Trophoblast cell (in vitro differentiated cells and primary cell): Measurements from ENCODE around the gene C18orf54.
"Not testable (repeated sequence)": the region's sequence is repeated elsewhere in the genome, so short reads cannot be mapped to it uniquely, and the experiment has no call there.

Experiments
- DNase-seq, 2 donors: peaks; one replicate each; pipeline ENCODE4 v3.0.0-alpha.2; 2016
- H2AFZ ChIP-seq: 2 replicates; pipeline ENCODE4 v1.6.1; 2013; ENCODE audit warnings: low read length, moderate library complexity, mild to moderate bottlenecking; ENCODE audit not compliant: insufficient read depth, poor library complexity
- H2AK5ac ChIP-seq: 2 replicates; pipeline ENCODE4 v1.6.1; 2013; ENCODE audit warnings: mild to moderate bottlenecking, low read length
- H2BK120ac ChIP-seq: 2 replicates; pipeline ENCODE4 v1.6.1; 2013; ENCODE audit warnings: low read length, mild to moderate bottlenecking, moderate library complexity; ENCODE audit not compliant: insufficient read depth, poor library complexity
- H2BK12ac ChIP-seq: 2 replicates; pipeline ENCODE4 v1.6.1; 2013; ENCODE audit warnings: mild to moderate bottlenecking, low read length, moderate library complexity
- H2BK5ac ChIP-seq: 2 replicates; pipeline ENCODE4 v1.6.1; 2013; ENCODE audit warnings: low read length, low read depth, moderate library complexity, mild to moderate bottlenecking; ENCODE audit not compliant: poor library complexity
- H3K14ac ChIP-seq: 2 replicates; pipeline ENCODE4 v1.6.1; 2013; ENCODE audit warnings: mild to moderate bottlenecking, low read length
- H3K18ac ChIP-seq: 2 replicates; pipeline ENCODE4 v1.6.1; 2013; ENCODE audit warnings: mild to moderate bottlenecking, low read length
- H3K23ac ChIP-seq: 2 replicates; pipeline ENCODE4 v1.6.1; 2013; ENCODE audit warnings: low read length
- H3K27ac ChIP-seq: 2 replicates; pipeline ENCODE4 v1.5.1; 2013; ENCODE audit warnings: low read depth, mild to moderate bottlenecking, inconsistent platforms, low read length, moderate library complexity
- H3K27me3 ChIP-seq: 2 replicates; pipeline ENCODE4 v1.6.1; 2013; ENCODE audit warnings: inconsistent platforms, mild to moderate bottlenecking, low read length, moderate library complexity; ENCODE audit not compliant: insufficient read depth
- H3K36me3 ChIP-seq, 2 experiments: 1 replicate in 1 of 2; 2 replicates in 1 of 2; pipeline ENCODE4 v1.6.1; 2013; ENCODE audit warnings: low read length in 2 of 2, mild to moderate bottlenecking in 2 of 2, moderate library complexity in 1 of 2; ENCODE audit not compliant: insufficient read depth in 2 of 2, control insufficient read depth in 1 of 2
- H3K4ac ChIP-seq: 2 replicates; pipeline ENCODE4 v1.6.1; 2013; ENCODE audit warnings: low read depth, mild to moderate bottlenecking, low read length, moderate library complexity
- H3K4me1 ChIP-seq, 2 experiments: 1 replicate in 1 of 2; 2 replicates in 1 of 2; pipeline ENCODE4 v1.6.1; 2013; ENCODE audit warnings: low read length in 2 of 2, mild to moderate bottlenecking in 2 of 2, moderate library complexity in 1 of 2; ENCODE audit not compliant: insufficient read depth in 2 of 2, control insufficient read depth in 1 of 2
- H3K4me2 ChIP-seq: 2 replicates; pipeline ENCODE4 v1.6.1; 2013; ENCODE audit warnings: inconsistent platforms, mild to moderate bottlenecking, low read length, moderate library complexity
- H3K4me3 ChIP-seq: 2 replicates; pipeline ENCODE4 v1.5.1; 2013; ENCODE audit warnings: mild to moderate bottlenecking, low read depth, low read length, inconsistent platforms
- H3K79me1 ChIP-seq: one replicate; pipeline ENCODE4 v1.6.1; 2013; ENCODE audit warnings: low read length
- H3K79me2 ChIP-seq: 2 replicates; pipeline ENCODE4 v1.6.1; 2013; ENCODE audit warnings: low read length, mild to moderate bottlenecking; ENCODE audit not compliant: control insufficient read depth, insufficient read depth, poor library complexity
- H3K9ac ChIP-seq: 2 replicates; pipeline ENCODE4 v1.6.1; 2013; ENCODE audit warnings: mild to moderate bottlenecking, low read length
- H3K9me3 ChIP-seq: 2 replicates; pipeline ENCODE4 v1.6.1; 2013; ENCODE audit warnings: low read depth, mild to moderate bottlenecking, control low read depth, inconsistent platforms, low read length; ENCODE audit not compliant: insufficient read depth
- H4K12ac ChIP-seq: 2 replicates; pipeline ENCODE4 v1.6.1; 2013; ENCODE audit warnings: low read depth, mild to moderate bottlenecking, low read length, moderate library complexity
- H4K8ac ChIP-seq: 2 replicates; pipeline ENCODE4 v1.6.1; 2013; ENCODE audit warnings: low read depth, mild to moderate bottlenecking, low read length, moderate library complexity
- H4K91ac ChIP-seq: one replicate; pipeline ENCODE4 v1.6.1; 2013; ENCODE audit warnings: low read depth, mild to moderate bottlenecking, low read length, moderate library complexity
- WGBS: extraction: QIAGEN DNeasy Blood & Tissue Kit; methylation state at CpG from one replicate; pipeline ENCODE4 v1.1.7; 2013; ENCODE audit warnings: missing lambda C conversion rate; ENCODE audit not compliant: insufficient read length, insufficient coverage; ENCODE audit errors: extremely low coverage; 5-methylcytosine and 5-hydroxymethylcytosine counted together

The C18orf54 gene

DNA sequence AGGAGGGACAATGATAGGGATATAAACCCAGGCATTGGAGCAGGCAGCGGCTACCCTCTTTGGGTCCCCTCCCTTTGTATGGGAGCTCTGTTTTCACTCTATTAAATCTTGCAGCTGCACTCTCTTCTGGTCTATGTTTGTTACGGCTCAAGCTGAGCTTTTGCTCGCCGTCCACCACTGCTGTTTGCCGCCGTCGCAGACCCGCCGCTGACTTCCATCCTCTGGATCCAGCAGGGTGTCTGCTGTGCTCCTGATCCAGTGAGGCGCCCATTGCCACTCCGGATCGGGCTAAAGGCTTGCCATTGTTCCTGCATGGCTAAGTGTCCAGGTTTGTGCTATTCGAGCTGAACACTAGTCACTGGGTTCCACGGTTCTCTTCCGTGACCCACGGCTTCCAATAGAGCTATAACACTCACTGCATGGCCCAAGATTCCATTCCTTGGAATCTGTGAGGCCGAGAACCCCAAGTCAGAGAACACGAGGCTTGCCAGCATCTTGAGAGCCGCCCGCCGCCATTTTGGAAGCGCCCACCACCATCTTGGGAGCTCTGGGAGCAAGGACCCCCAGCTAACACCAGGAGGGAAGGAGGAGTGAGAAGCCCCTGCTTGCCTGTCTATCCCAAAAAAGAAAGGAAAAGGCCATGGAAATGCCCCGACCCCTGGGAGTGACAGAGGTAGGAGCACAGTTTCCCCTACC is 29.2 kb downstream of the C18orf54 start:
- not testable (repeated sequence) for DNase-seq

DNA sequence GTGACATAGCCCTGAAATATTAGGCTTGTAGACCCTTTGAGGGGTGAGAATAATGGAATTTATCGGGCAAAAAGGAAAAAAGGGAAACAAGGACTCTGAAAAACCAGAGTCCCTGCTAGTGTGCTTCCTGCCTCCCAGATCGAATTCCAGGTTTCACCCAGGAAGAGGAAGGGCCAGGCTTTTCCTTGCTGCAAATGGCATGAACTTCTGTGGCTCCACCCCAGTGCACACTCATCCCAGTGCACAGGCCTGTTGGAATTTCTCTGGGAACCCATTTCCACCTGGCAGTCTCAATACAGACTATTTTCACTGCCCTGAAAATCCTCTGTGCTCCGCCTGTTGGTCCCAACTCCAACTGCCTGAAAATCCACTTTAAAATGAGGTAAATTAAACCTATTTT is 29.9 kb downstream of the C18orf54 start:
- no peak overlapping the region for H2BK5ac ChIP-seq
- H2AK5ac ChIP-seq: no peak overlapping the region
- DNase-seq: peak in 1 of 2 donors; percentile 3
- no peaks in the 10 kb centered on the region for H3K36me3 ChIP-seq
- H4K8ac ChIP-seq: no peak overlapping the region
- H3K9ac ChIP-seq: no peak overlapping the region
- H3K4me3 ChIP-seq: no peak overlapping the region
- no peak overlapping the region for H3K14ac ChIP-seq
- H3K79me2 ChIP-seq: no peaks in the 10 kb centered on the region
- peaks cover 4 to 15% of the 10 kb centered on the region in 2 experiments for H3K4me1 ChIP-seq
- H2BK12ac ChIP-seq: peak overlapping the region; percentile 27
- peak overlapping the region; percentile 40 for H4K91ac ChIP-seq
- H3K23ac ChIP-seq: no peak overlapping the region
- no peaks in the 10 kb centered on the region for H3K9me3 ChIP-seq
- no peaks in the 10 kb centered on the region for H3K27me3 ChIP-seq
- peaks cover 5% of the 10 kb centered on the region for H3K79me1 ChIP-seq
- H3K18ac ChIP-seq: no peak overlapping the region
- H4K12ac ChIP-seq: no peak overlapping the region
- peak overlapping the region; percentile 30 for H3K27ac ChIP-seq
- WGBS: no CpG with 5 or more reads among the region's 3 CpGs
- H3K4me2 ChIP-seq: no peak overlapping the region
- H3K4ac ChIP-seq: no peak overlapping the region
- H2BK120ac ChIP-seq: peak overlapping the region; percentile 47
- no peak overlapping the region for H2AFZ ChIP-seq

More for the DNA sequence above, 29.2 kb downstream of the C18orf54 start:
- not testable (repeated sequence) for H3K27me3 ChIP-seq, H3K79me1 ChIP-seq, H4K8ac ChIP-seq, H3K4me3 ChIP-seq, H2AFZ ChIP-seq, H3K9ac ChIP-seq, H2BK5ac ChIP-seq, H4K12ac ChIP-seq, H3K4me2 ChIP-seq, H3K9me3 ChIP-seq, H3K27ac ChIP-seq, H3K23ac ChIP-seq, H3K18ac ChIP-seq, H3K79me2 ChIP-seq, H2BK12ac ChIP-seq, H3K36me3 ChIP-seq
- Histone ChIP-seq H3K4me1 (peaks cover 4 to 15% of the 10 kb centered on the region in 2 experiments), H2BK120ac (peak overlapping the region; percentile 4), H3K14ac (peak overlapping the region; percentile 42), H4K91ac (peak overlapping the region; percentile 39), H2AK5ac (peak overlapping the region; percentile 19), H3K4ac (peak overlapping the region; percentile 10)
- no CpG with 5 or more reads among the region's 23 CpGs for WGBS

DNA sequence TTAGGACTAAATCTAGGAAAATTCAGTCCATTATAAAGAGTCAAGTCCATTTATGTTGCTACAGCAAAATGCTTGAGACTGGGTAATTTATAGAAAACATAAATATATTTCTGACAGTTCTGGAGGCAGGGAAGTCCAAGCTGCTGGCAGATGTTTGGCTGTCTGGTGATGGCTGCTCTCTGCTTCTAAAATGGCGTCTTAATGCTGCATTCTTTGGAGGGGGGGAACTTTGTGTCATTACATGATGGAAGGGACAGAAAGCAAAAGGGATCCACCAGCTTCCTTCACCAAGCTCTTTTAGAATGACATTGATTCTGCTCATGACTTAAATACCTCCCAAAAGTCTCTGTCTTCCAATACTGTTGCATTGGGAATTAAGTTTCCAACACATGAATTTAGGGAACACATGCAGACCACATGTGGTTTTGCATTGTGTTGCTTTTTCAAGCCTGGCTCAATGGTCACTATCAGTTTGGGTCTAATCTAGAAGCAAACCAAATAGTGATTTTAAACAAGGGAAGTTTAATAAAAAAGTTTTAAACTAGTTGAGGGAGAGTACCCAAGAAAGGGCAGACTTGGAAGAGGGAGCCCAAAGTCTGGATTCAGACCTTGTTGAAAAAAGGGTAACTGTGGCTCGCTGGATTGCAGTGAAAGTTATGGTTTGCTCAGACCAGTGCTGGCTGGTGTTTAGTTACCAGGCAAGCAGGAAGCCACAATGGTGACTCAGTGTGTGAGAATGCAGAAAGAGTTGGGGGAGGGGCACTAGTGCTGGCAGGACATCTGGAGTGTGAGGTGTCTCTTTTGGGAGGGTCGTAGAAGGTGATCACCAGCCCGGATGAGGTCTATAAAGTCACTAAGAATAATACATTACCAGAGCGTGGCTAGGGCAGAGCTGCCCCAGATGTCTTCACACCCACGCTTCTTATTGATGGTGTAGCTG is 30.8 kb downstream of the C18orf54 start:
- Histone ChIP-seq H3K27ac (peak overlapping the region; percentile 84), H3K9ac (no peak overlapping the region), H3K36me3 (no peaks in the 10 kb centered on the region), H2AK5ac (no peak overlapping the region), H3K4me1 (peaks cover 4 to 15% of the 10 kb centered on the region in 2 experiments), H3K9me3 (no peaks in the 10 kb centered on the region), H3K4ac (no peak overlapping the region), H3K18ac (no peak overlapping the region), H2BK12ac (peak overlapping the region; percentile 77), H3K14ac (no peak overlapping the region), H3K4me2 (peak overlapping the region; percentile 14), H4K12ac (no peak overlapping the region), H4K8ac (peak overlapping the region; percentile 42), H2BK120ac (no peak overlapping the region), H3K79me2 (no peaks in the 10 kb centered on the region), H2BK5ac (peak overlapping the region; percentile 7), H3K23ac (no peak overlapping the region), H3K79me1 (peaks cover 5% of the 10 kb centered on the region), H3K27me3 (no peaks in the 10 kb centered on the region), H4K91ac (peak overlapping the region; percentile 81), H2AFZ (no peak overlapping the region), H3K4me3 (no peak overlapping the region)
- DNase-seq: peak; percentile 58 to 70
- no CpG with 5 or more reads among the region's 6 CpGs for WGBS

DNA sequence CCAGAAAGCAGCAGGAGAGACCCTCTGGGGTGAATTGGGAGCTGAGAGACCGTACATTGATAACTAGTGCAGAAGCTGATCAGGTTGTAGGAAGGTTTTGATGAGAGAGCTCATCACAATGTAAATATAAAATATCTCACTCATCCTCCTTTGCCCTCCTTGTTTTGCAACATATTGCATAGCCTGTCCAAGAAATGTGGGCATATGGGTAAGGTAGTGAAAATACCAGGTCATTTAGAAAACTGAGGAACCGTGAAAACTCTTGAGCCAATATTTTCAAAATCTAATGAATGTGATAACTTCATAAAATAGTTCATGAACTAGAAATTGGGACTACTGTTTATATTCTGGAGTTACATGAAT is 31.4 kb downstream of the C18orf54 start:
- H2BK5ac ChIP-seq: no peak overlapping the region
- H3K4me3 ChIP-seq: no peak overlapping the region
- no peak overlapping the region for H2AFZ ChIP-seq
- peak overlapping the region; percentile 42 for H4K8ac ChIP-seq
- H3K36me3 ChIP-seq: no peaks in the 10 kb centered on the region
- no peaks in the 10 kb centered on the region for H3K79me2 ChIP-seq
- H3K79me1 ChIP-seq: peaks cover 5% of the 10 kb centered on the region
- peak overlapping the region; percentile 81 for H4K91ac ChIP-seq
- H4K12ac ChIP-seq: no peak overlapping the region
- H3K27ac ChIP-seq: peak overlapping the region; percentile 59
- no peak overlapping the region for H3K14ac ChIP-seq
- no peak overlapping the region for H3K9ac ChIP-seq
- no peak overlapping the region for H2AK5ac ChIP-seq
- H2BK12ac ChIP-seq: peak overlapping the region; percentile 77
- no peak overlapping the region for H3K23ac ChIP-seq
- H3K9me3 ChIP-seq: no peaks in the 10 kb centered on the region
- peak overlapping the region; percentile 11 for H3K4me2 ChIP-seq
- H3K4me1 ChIP-seq: peaks cover 4 to 15% of the 10 kb centered on the region in 2 experiments
- H3K18ac ChIP-seq: no peak overlapping the region
- peak; percentile 3 to 76 for DNase-seq
- H2BK120ac ChIP-seq: no peak overlapping the region
- WGBS: no CpG with 5 or more reads among the region's 2 CpGs
- H3K27me3 ChIP-seq: no peaks in the 10 kb centered on the region
- H3K4ac ChIP-seq: no peak overlapping the region
